ENCODE measurements around the gene AFG3L2. TPM values are rescaled to one million over a fixed set of nuclear protein-coding genes. Genes with fewer than 3 reads are reported as not detected.
A peak's percentile ranks its signal among the peaks of the same experiment; 100 is the strongest.
"Not testable (repeated sequence)": the region's sequence is repeated elsewhere in the genome, so short reads cannot be mapped to it uniquely, and the experiment has no call there.

The AFG3L2 gene
- total RNA-seq, 1 experiment from 2014 or later, result 73.5 TPM

GRCh38 chr18:12382221-12382814 is 5.3 kb upstream of the AFG3L2 start:
- H3K27me3 Mint-ChIP-seq (ENCODE audit: low read depth); H2BK120ac ChIP-seq (ENCODE audit: low read depth, low read length, poor library complexity, severe bottlenecking); H2AFZ ChIP-seq (ENCODE audit: low read length); H2AK5ac ChIP-seq (ENCODE audit: insufficient read length, low read length); H3K9ac ChIP-seq (ENCODE audit: extremely low read depth, insufficient read length, low read length); H4K8ac ChIP-seq (replicated peaks; ENCODE audit: insufficient read length, low read depth, low read length); H3K4me2 ChIP-seq (ENCODE audit: insufficient read depth, insufficient read length, low read length); H3K9me3 ChIP-seq (ENCODE audit: control insufficient read depth, low read depth, low read length); H3K27ac ChIP-seq (ENCODE audit: insufficient read length, low read depth, low read length); H3K4ac ChIP-seq (ENCODE audit: low read depth, low read length); H3K4me1 ChIP-seq (ENCODE audit: insufficient read depth, low read length); H2BK5ac ChIP-seq (ENCODE audit: insufficient read length, low read length); H3K79me1 ChIP-seq (ENCODE audit: insufficient read depth, low read depth, low read length, poor library complexity, severe bottlenecking); DNase-seq; H4K91ac ChIP-seq (ENCODE audit: insufficient read length, low read depth, low read length); H3K18ac ChIP-seq (ENCODE audit: insufficient read length, low read depth, low read length); H3K14ac ChIP-seq (ENCODE audit: insufficient read depth, low read length); H3K23ac ChIP-seq (ENCODE audit: insufficient read length, low read depth, low read length); H3K23me2 ChIP-seq (ENCODE audit: insufficient read length, low read depth, low read length, poor library complexity, severe bottlenecking); H2BK12ac ChIP-seq (ENCODE audit: insufficient read length, low read depth, low read length); H3K9me3 Mint-ChIP-seq; H2BK20ac ChIP-seq (ENCODE audit: low read depth, low read length, poor library complexity, severe bottlenecking); H4K20me1 ChIP-seq (ENCODE audit: control insufficient read depth, insufficient read depth, insufficient read length); H3T11ph ChIP-seq (ENCODE audit: low read length); H3K27me3 ChIP-seq (ENCODE audit: insufficient read depth, low read length); H3K4me3 Mint-ChIP-seq; H3K27ac Mint-ChIP-seq; H4K5ac ChIP-seq (ENCODE audit: insufficient read length, low read depth, low read length); H3K36me3 Mint-ChIP-seq (ENCODE audit: insufficient read depth in 1 of 3, low read depth in 3 of 3); H2BK15ac ChIP-seq (ENCODE audit: low read depth, low read length); H3K4me1 Mint-ChIP-seq; H3K79me2 ChIP-seq (ENCODE audit: insufficient read depth, low read length); H3K56ac ChIP-seq (ENCODE audit: insufficient read length, low read depth, low read length): not testable (repeated sequence)
- no CpG with 5 or more reads among the region's 7 CpGs for WGBS (ENCODE audit: extremely low coverage, insufficient read length, low lambda C conversion rate)

GRCh38 chr18:12378198-12378558 is 1.2 kb upstream of the AFG3L2 start:
- H2AFZ ChIP-seq (ENCODE audit: low read length); H2BK15ac ChIP-seq (ENCODE audit: low read depth, low read length); H4K20me1 ChIP-seq (ENCODE audit: control insufficient read depth, insufficient read depth, insufficient read length); H2AK5ac ChIP-seq (ENCODE audit: insufficient read length, low read length); H4K91ac ChIP-seq (ENCODE audit: insufficient read length, low read depth, low read length); H3K4me1 ChIP-seq (ENCODE audit: insufficient read depth, low read length); H3K56ac ChIP-seq (ENCODE audit: insufficient read length, low read depth, low read length); H2BK120ac ChIP-seq (ENCODE audit: low read depth, low read length, poor library complexity, severe bottlenecking); H3K9ac ChIP-seq (ENCODE audit: extremely low read depth, insufficient read length, low read length); H3K79me1 ChIP-seq (ENCODE audit: insufficient read depth, low read depth, low read length, poor library complexity, severe bottlenecking); H3K4ac ChIP-seq (ENCODE audit: low read depth, low read length); H3K9me3 Mint-ChIP-seq; H3K18ac ChIP-seq (ENCODE audit: insufficient read length, low read depth, low read length); H3K9me3 ChIP-seq (ENCODE audit: control insufficient read depth, low read depth, low read length); H2BK12ac ChIP-seq (ENCODE audit: insufficient read length, low read depth, low read length); H2BK20ac ChIP-seq (ENCODE audit: low read depth, low read length, poor library complexity, severe bottlenecking); H4K5ac ChIP-seq (ENCODE audit: insufficient read length, low read depth, low read length); H3K27me3 Mint-ChIP-seq (ENCODE audit: low read depth); H4K8ac ChIP-seq (replicated peaks; ENCODE audit: insufficient read length, low read depth, low read length); H3K36me3 Mint-ChIP-seq (ENCODE audit: insufficient read depth in 1 of 3, low read depth in 3 of 3); H3K14ac ChIP-seq (ENCODE audit: insufficient read depth, low read length); DNase-seq; H3T11ph ChIP-seq (ENCODE audit: low read length); H3K23ac ChIP-seq (ENCODE audit: insufficient read length, low read depth, low read length); H3K27me3 ChIP-seq (ENCODE audit: insufficient read depth, low read length): not testable (repeated sequence)
- Mint-ChIP-seq H3K27ac (peak overlapping the region; percentile 99 to 100 (median 99)), H3K4me3 (peak overlapping the region; percentile 85 to 94), H3K4me1 (peaks cover 24 to 29% of the 10 kb centered on the region in 2 experiments)
- H3K4me2 ChIP-seq (ENCODE audit: insufficient read depth, insufficient read length, low read length), result peak overlapping the region; percentile 79
- H2BK5ac ChIP-seq (ENCODE audit: insufficient read length, low read length), result peak overlapping the region; percentile 67
- peaks cover 13% of the 10 kb centered on the region for H3K23me2 ChIP-seq (ENCODE audit: insufficient read length, low read depth, low read length, poor library complexity, severe bottlenecking)
- H3K79me2 ChIP-seq (ENCODE audit: insufficient read depth, low read length), result peaks cover 29% of the 10 kb centered on the region
- no CpG with 5 or more reads among the region's 5 CpGs for WGBS (ENCODE audit: extremely low coverage, insufficient read length, low lambda C conversion rate)
- peak overlapping the region; percentile 91 for H3K27ac ChIP-seq (ENCODE audit: insufficient read length, low read depth, low read length)
